IPS DF 6.9 (cell line): ENCODE results near the gene RET.

Source experiments
- DNase-seq: peaks from one replicate; pipeline ENCODE4 v3.0.0-alpha.2; 2013; ENCODE audit warnings: low read depth, low spot score
- H3K27ac ChIP-seq: one replicate; pipeline ENCODE4 v1.5.1; 2013; ENCODE audit warnings: low read length, control low read depth
- H3K27me3 ChIP-seq: 2 replicates; pipeline ENCODE4 v1.6.1; 2013; ENCODE audit warnings: mild to moderate bottlenecking, low read length; ENCODE audit not compliant: control insufficient read depth, insufficient read depth
- H3K36me3 ChIP-seq: 2 replicates; pipeline ENCODE4 v1.6.1; 2013; ENCODE audit warnings: low read length; ENCODE audit not compliant: control insufficient read depth, insufficient read depth
- H3K4me1 ChIP-seq: 2 replicates; pipeline ENCODE4 v1.6.1; 2013; ENCODE audit warnings: low read length; ENCODE audit not compliant: control insufficient read depth, insufficient read depth
- H3K4me3 ChIP-seq: 2 replicates; pipeline ENCODE4 v1.5.1; 2013; ENCODE audit warnings: mild to moderate bottlenecking, low read length
- H3K9me3 ChIP-seq: 2 replicates; pipeline ENCODE4 v1.6.1; 2013; ENCODE audit warnings: low read length, inconsistent platforms; ENCODE audit not compliant: control insufficient read depth, insufficient read depth
- WGBS: extraction: QIAGEN DNeasy Blood & Tissue Kit; methylation state at CpG from one replicate; pipeline ENCODE4 v1.1.7; 2013; ENCODE audit warnings: mixed read lengths, missing lambda C conversion rate; ENCODE audit not compliant: insufficient read length, insufficient coverage; 5-methylcytosine and 5-hydroxymethylcytosine counted together

The RET gene

DNA sequence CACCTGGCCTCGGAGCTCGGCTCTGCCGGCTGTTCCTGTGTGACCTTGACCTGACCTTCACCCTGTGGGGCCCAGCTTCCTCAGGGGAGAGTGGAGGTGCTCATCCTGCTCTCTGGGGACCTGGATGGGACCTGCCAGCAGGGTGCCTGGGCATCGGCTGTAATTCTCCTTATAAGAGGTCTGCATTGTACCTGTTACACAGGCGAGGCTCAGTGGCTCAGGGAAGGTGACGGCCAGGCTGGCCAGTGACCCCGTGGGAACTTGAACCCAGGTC, 29.0 kb downstream of the RET start:
- Histone ChIP-seq H3K9me3 (no peaks in the 10 kb centered on the region), H3K4me3 (no peak overlapping the region), H3K27ac (no peak overlapping the region), H3K27me3 (peaks cover 2% of the 10 kb centered on the region; the same call in 1 of the 2 replicates), H3K36me3 (no peaks in the 10 kb centered on the region; the same call in 1 of the 2 replicates), H3K4me1 (no peaks in the 10 kb centered on the region; the same call in 1 of the 2 replicates)
- WGBS, result no CpG with 5 or more reads among the region's 7 CpGs
- DNase-seq, result no peak

GRCh38 chr10:43106256-43107091, 29.6 kb downstream of the RET start:
- Histone ChIP-seq H3K4me3 (no peak overlapping the region), H3K4me1 (no peaks in the 10 kb centered on the region; the same call in 1 of the 2 replicates), H3K27me3 (peaks cover 2% of the 10 kb centered on the region; the same call in 1 of the 2 replicates), H3K27ac (no peak overlapping the region), H3K36me3 (no peaks in the 10 kb centered on the region; the same call in 1 of the 2 replicates), H3K9me3 (no peaks in the 10 kb centered on the region)
- no peak for DNase-seq
- WGBS, result no CpG with 5 or more reads among the region's 28 CpGs

- no peaks in the 10 kb centered on the region; the same call in 1 of the 2 replicates for H3K36me3 ChIP-seq
- H3K27me3 ChIP-seq, result peaks cover 2% of the 10 kb centered on the region; the same call in 1 of the 2 replicates
Measured at GRCh38 chr10:43108951-43109350, 32.1 kb downstream of the RET start.

DNA sequence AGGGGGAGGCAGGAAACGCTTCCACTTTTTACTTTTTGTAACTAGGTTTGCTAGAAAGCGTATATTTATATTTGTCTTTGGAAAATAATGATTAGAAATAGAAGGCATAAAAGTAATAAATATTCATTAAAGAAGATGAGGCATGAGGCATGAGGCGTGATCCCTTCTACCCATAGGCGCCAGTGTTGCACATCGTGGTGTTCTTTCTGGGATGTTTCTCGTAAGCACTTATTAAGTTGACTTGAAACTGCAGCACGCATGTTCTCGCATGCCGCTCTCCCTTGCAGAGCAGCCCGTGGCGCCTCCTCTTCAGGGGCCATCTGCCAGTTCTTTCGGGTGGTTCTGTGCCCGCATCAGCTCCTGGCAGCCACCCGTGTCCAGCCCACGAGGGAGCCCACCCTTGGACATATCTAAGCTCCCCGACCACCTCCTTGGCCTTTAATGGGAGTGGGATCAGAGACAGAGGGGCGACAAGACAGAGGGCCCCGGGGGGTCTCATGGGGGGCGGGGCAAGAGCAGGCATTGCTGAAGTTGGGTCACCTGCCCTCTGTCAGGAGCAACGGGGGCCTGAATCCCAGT, 32.9 kb downstream of the RET start:
- Histone ChIP-seq H3K27me3 (no peaks in the 10 kb centered on the region; the same call in 1 of the 2 replicates), H3K27ac (no peak overlapping the region), H3K4me1 (no peaks in the 10 kb centered on the region; the same call in 1 of the 2 replicates), H3K4me3 (no peak overlapping the region), H3K9me3 (no peaks in the 10 kb centered on the region), H3K36me3 (no peaks in the 10 kb centered on the region; the same call in 1 of the 2 replicates)
- no CpG with 5 or more reads among the region's 20 CpGs for WGBS
- DNase-seq, result no peak

More at GRCh38 chr10:43108951-43109350, 32.1 kb downstream of the RET start:
- no peak overlapping the region for H3K27ac ChIP-seq
- no peaks in the 10 kb centered on the region; the same call in 1 of the 2 replicates for H3K4me1 ChIP-seq
- DNase-seq, result no peak
- no peak overlapping the region for H3K4me3 ChIP-seq
- WGBS, result no CpG with 5 or more reads among the region's 12 CpGs
- no peaks in the 10 kb centered on the region for H3K9me3 ChIP-seq

DNA sequence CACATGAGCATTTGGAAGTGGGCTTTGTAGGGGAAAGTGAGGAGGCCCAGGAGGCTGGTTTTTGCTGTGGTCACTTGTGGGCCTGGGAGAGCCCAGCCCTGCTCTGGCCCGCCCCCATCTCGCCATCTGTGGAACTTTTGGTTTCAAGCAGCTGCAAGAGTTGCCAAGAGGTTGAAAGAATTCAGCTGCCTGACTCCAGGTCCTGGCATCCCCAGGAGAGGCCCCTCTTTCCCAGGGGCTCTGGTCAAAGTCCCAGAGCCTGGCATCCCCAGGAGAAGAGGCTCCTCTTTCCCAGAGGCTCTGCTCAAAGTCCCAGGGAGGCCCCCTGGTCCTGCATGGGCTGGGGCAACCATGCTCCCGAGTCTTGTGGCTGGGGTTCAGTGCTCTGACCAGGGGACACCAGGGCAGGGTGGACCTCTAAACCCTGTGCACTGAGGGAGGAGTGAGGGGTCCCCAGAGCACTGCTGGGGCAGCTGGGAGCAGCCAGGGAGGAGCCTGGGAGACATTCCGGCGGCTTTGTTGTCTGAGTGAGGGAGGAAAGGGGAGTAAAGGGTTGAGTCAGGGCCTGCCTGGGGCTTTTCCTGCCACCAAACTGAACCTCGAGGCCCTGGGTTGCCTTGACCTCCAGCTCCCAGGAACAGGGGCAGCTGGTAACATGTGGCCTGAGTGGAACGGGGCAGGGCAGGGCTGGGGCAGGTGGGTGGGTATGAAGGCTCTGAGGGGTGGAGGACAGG, 33.6 kb downstream of the RET start:
- Histone ChIP-seq H3K27me3 (no peaks in the 10 kb centered on the region), H3K4me1 (no peaks in the 10 kb centered on the region), H3K9me3 (no peaks in the 10 kb centered on the region), H3K27ac (no peak overlapping the region), H3K4me3 (no peak overlapping the region), H3K36me3 (no peaks in the 10 kb centered on the region)
- WGBS, result no CpG with 5 or more reads among the region's 7 CpGs
- no peak for DNase-seq

DNA sequence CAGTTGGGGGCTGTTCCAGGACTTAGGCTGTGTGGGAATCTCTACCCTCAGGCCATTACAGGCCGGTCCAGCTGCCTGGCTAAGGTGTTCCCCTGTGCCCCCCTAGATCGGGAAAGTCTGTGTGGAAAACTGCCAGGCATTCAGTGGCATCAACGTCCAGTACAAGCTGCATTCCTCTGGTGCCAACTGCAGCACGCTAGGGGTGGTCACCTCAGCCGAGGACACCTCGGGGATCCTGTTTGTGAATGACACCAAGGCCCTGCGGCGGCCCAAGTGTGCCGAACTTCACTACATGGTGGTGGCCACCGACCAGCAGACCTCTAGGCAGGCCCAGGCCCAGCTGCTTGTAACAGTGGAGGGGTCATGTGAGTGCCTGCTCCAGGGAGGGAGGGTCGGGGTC, 34.2 kb downstream of the RET start:
- Histone ChIP-seq H3K36me3 (no peaks in the 10 kb centered on the region), H3K4me3 (no peak overlapping the region), H3K4me1 (no peaks in the 10 kb centered on the region), H3K27ac (no peak overlapping the region), H3K27me3 (no peaks in the 10 kb centered on the region), H3K9me3 (no peaks in the 10 kb centered on the region)
- DNase-seq, result no peak
- no CpG with 5 or more reads among the region's 11 CpGs for WGBS

GRCh38 chr10:43111921-43112607, 35.2 kb downstream of the RET start:
- Histone ChIP-seq H3K9me3 (no peaks in the 10 kb centered on the region), H3K4me3 (no peak overlapping the region), H3K36me3 (no peaks in the 10 kb centered on the region), H3K27me3 (no peaks in the 10 kb centered on the region), H3K27ac (no peak overlapping the region), H3K4me1 (no peaks in the 10 kb centered on the region)
- no peak for DNase-seq
- no CpG with 5 or more reads among the region's 17 CpGs for WGBS

DNA sequence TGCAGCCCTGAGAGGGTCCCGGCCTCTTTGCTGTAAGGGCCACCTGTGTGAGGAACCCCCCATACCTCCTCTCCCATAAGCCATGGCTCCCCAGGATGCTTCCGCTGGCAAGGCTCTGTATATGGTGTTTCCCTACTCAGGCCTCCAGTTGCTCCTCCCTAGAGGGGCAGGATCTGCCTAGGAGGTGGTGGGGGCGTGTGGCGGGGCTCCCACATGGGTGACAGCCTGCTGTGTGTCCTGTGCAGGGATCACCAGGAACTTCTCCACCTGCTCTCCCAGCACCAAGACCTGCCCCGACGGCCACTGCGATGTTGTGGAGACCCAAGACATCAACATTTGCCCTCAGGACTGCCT, 35.7 kb downstream of the RET start:
- Histone ChIP-seq H3K36me3 (no peaks in the 10 kb centered on the region), H3K9me3 (no peaks in the 10 kb centered on the region), H3K27me3 (no peaks in the 10 kb centered on the region), H3K27ac (no peak overlapping the region), H3K4me1 (no peaks in the 10 kb centered on the region), H3K4me3 (no peak overlapping the region)
- DNase-seq, result no peak
- no CpG with 5 or more reads among the region's 7 CpGs for WGBS

GRCh38 chr10:43113201-43114087, 36.6 kb downstream of the RET start:
- WGBS, result no CpG with 5 or more reads among the region's 16 CpGs

More at GRCh38 chr10:43113201-43114087, 36.6 kb downstream of the RET start:
- Histone ChIP-seq H3K27me3 (no peaks in the 10 kb centered on the region), H3K4me1 (no peaks in the 10 kb centered on the region), H3K36me3 (no peaks in the 10 kb centered on the region), H3K27ac (no peak overlapping the region), H3K4me3 (no peak overlapping the region), H3K9me3 (no peaks in the 10 kb centered on the region)
- no peak for DNase-seq
